ENCODE measurements around the gene CLIC6. TPM values are rescaled to one million over a fixed set of nuclear protein-coding genes. Genes with fewer than 3 reads are reported as not detected.
"Not testable (repeated sequence)": the region's sequence is repeated elsewhere in the genome, so short reads cannot be mapped to it uniquely, and the experiment has no call there.

Gene CLIC6
- total RNA-seq, 5 donors from 2014 or later (not counting 1 experiment from before 2014, with no cell fraction given): 0.10 to 0.98 (median 0.46) TPM

DNA sequence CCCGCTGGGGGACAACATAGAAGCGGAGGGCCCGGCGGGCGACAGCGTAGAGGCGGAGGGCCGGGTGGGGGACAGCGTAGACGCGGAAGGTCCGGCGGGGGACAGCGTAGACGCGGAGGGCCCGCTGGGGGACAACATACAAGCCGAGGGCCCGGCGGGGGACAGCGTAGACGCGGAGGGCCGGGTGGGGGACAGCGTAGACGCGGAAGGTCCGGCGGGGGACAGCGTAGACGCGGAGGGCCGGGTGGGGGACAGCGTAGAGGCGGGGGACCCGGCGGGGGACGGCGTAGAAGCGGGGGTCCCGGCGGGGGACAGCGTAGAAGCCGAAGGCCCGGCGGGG, 1.1 kb downstream of the CLIC6 start:
- DNase-seq; H3K4me1 ChIP-seq (ENCODE audit: control insufficient read depth in 1 of 2, extremely low read depth in 1 of 2, insufficient read depth in 2 of 2, low read length in 2 of 2); H3K27ac ChIP-seq (ENCODE audit: low read length); H3K36me3 Mint-ChIP-seq; CTCF ChIA-PET; POLR2A ChIA-PET; ATAC-seq (replicated peaks in 1 of 4); H3K27ac Mint-ChIP-seq; H3K36me3 ChIP-seq (ENCODE audit: control insufficient read depth in 2 of 2, extremely low read depth in 1 of 2, insufficient read depth in 1 of 2, low read length in 1 of 2); H3K9me3 ChIP-seq; H3K9me3 Mint-ChIP-seq: not testable (repeated sequence)
- peak overlapping the region; percentile 44 to 64 for H3K4me3 ChIP-seq (ENCODE audit: control insufficient read depth in 1 of 2, extremely low read depth in 1 of 2, low read length in 1 of 2)
- peak overlapping the region in 2 of 3 donors; percentile 43 to 73 for H3K4me3 Mint-ChIP-seq
- WGBS (ENCODE audit: insufficient coverage): under 1% methylated on average over 33 of the region's 46 CpGs
- H3K27me3 Mint-ChIP-seq: peaks cover 49 to 51% of the 10 kb centered on the region in 2 donors
- peaks cover 21 to 48% of the 10 kb centered on the region in 2 experiments for H3K27me3 ChIP-seq (replicated peaks in 1 of 2; ENCODE audit: control insufficient read depth in 2 of 2, extremely low read depth in 1 of 2, insufficient read depth in 2 of 2, low read length in 1 of 2)
- H3K4me1 Mint-ChIP-seq: peaks cover 13 to 16% (median 14%) of the 10 kb centered on the region in 3 donors

DNA sequence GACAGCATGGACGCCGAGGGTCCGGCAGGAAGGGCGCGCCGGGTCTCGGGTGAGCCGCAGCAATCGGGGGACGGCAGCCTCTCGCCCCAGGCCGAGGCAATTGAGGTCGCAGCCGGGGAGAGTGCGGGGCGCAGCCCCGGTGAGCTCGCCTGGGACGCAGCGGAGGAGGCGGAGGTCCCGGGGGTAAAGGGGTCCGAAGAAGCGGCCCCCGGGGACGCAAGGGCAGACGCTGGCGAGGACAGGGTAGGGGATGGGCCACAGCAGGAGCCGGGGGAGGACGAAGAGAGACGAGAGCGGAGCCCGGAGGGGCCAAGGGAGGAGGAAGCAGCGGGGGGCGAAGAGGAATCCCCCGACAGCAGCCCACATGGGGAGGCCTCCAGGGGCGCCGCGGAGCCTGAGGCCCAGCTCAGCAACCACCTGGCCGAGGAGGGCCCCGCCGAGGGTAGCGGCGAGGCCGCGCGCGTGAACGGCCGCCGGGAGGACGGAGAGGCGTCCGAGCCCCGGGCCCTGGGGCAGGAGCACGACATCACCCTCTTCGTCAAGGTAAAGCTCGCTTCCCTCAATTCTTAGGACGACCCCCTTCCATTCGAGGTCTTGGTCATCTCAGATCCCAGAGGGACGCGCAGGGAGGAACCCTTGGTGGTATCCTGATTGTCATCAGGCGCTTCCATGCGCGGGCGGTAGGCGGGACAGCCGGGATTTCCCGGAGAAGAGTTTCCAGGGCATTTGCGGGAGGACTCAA, 1.6 kb downstream of the CLIC6 start:
- ChIA-PET CTCF (no interaction called here), POLR2A (no interaction called here)
- H3K4me1 Mint-ChIP-seq: peaks cover 13 to 16% (median 14%) of the 10 kb centered on the region in 3 donors
- no peak overlapping the region for H3K27ac Mint-ChIP-seq
- ATAC-seq (replicated peaks in 1 of 4) (peak in 3 of 4 experiments; percentile 25 to 44 (median 26)), DNase-seq (peak in 1 of 35 experiments; percentile 3)
- peak overlapping the region; percentile 49 to 73 (median 49) for H3K4me3 Mint-ChIP-seq
- Histone ChIP-seq H3K27me3 (replicated peaks in 1 of 2; ENCODE audit: control insufficient read depth in 2 of 2, extremely low read depth in 1 of 2, insufficient read depth in 2 of 2, low read length in 1 of 2) (peaks cover 21 to 50% of the 10 kb centered on the region in 2 experiments), H3K4me1 (ENCODE audit: control insufficient read depth in 1 of 2, extremely low read depth in 1 of 2, insufficient read depth in 2 of 2, low read length in 2 of 2) (peaks cover 5 to 8% of the 10 kb centered on the region in 2 experiments), H3K4me3 (ENCODE audit: control insufficient read depth in 1 of 2, extremely low read depth in 1 of 2, low read length in 1 of 2) (peak overlapping the region; percentile 44 to 64), H3K27ac (ENCODE audit: low read length) (no peak overlapping the region), H3K9me3 (no peaks in the 10 kb centered on the region), H3K36me3 (ENCODE audit: control insufficient read depth in 2 of 2, extremely low read depth in 1 of 2, insufficient read depth in 1 of 2, low read length in 1 of 2) (no peaks in the 10 kb centered on the region)
- peaks cover 53 to 54% of the 10 kb centered on the region in 2 donors for H3K27me3 Mint-ChIP-seq
- 6% methylated on average over 67 of the region's 70 CpGs for WGBS (ENCODE audit: insufficient coverage)
- H3K36me3 Mint-ChIP-seq: no peaks in the 10 kb centered on the region
- H3K9me3 Mint-ChIP-seq: no peaks in the 10 kb centered on the region

DNA sequence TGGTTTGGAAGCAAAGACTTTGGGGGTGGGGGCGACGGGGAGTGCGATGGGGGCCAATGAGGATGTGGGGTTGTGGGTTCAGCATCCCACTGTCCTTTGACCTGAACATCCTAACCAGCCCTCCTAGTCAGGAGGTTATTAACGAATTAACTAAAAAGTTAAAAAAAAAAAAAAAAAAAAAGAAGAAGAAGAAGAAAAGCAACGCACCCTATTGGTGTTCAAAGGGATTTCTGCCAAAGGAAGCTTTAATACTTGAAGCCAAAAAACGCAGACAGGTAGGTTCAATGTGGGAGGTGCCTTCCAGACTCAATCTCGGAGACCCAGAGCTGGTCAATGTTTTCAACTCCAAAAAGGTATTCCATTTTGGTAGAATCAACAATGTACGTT, 2.2 kb downstream of the CLIC6 start:
- Mint-ChIP-seq H3K27me3 (peaks cover 51 to 56% of the 10 kb centered on the region in 2 donors), H3K4me3 (peak overlapping the region in 2 of 3 donors; percentile 49 to 73), H3K36me3 (no peaks in the 10 kb centered on the region), H3K27ac (peak overlapping the region in 1 of 2 donors; percentile 61), H3K9me3 (no peaks in the 10 kb centered on the region), H3K4me1 (peaks cover 13 to 16% (median 14%) of the 10 kb centered on the region in 3 donors)
- Histone ChIP-seq H3K27me3 (replicated peaks in 1 of 2; ENCODE audit: control insufficient read depth in 2 of 2, extremely low read depth in 1 of 2, insufficient read depth in 2 of 2, low read length in 1 of 2) (peaks cover 21 to 53% of the 10 kb centered on the region in 2 experiments), H3K4me1 (ENCODE audit: control insufficient read depth in 1 of 2, extremely low read depth in 1 of 2, insufficient read depth in 2 of 2, low read length in 2 of 2) (peaks cover 5 to 8% of the 10 kb centered on the region in 2 experiments), H3K36me3 (ENCODE audit: control insufficient read depth in 2 of 2, extremely low read depth in 1 of 2, insufficient read depth in 1 of 2, low read length in 1 of 2) (no peaks in the 10 kb centered on the region), H3K9me3 (no peaks in the 10 kb centered on the region), H3K4me3 (ENCODE audit: control insufficient read depth in 1 of 2, extremely low read depth in 1 of 2, low read length in 1 of 2) (peak overlapping the region in 1 of 2 donors; percentile 64), H3K27ac (ENCODE audit: low read length) (no peak overlapping the region)
- DNase-seq (no peak), ATAC-seq (replicated peaks in 1 of 4) (no peak)
- ChIA-PET POLR2A (interaction anchor here in 1 of 2 donors (0.6 kb wide), 1 partner anchor 735 kb away, joined by 4 read pairs; no protein-coding TSS in a partner anchor), CTCF (no interaction called here)
- 0% methylated on average over 1 of the region's 8 CpGs for WGBS (ENCODE audit: insufficient coverage)

- Mint-ChIP-seq H3K4me3 (peak overlapping the region in 2 of 3 donors; percentile 18 to 73), H3K27me3 (peaks cover 52 to 60% of the 10 kb centered on the region in 2 donors), H3K36me3 (no peaks in the 10 kb centered on the region), H3K9me3 (no peaks in the 10 kb centered on the region), H3K27ac (no peak overlapping the region), H3K4me1 (peaks cover 13 to 16% (median 14%) of the 10 kb centered on the region in 3 donors)
- Histone ChIP-seq H3K36me3 (ENCODE audit: control insufficient read depth in 2 of 2, extremely low read depth in 1 of 2, insufficient read depth in 1 of 2, low read length in 1 of 2) (no peaks in the 10 kb centered on the region), H3K4me3 (ENCODE audit: control insufficient read depth in 1 of 2, extremely low read depth in 1 of 2, low read length in 1 of 2) (no peak overlapping the region), H3K27ac (ENCODE audit: low read length) (no peak overlapping the region), H3K4me1 (ENCODE audit: control insufficient read depth in 1 of 2, extremely low read depth in 1 of 2, insufficient read depth in 2 of 2, low read length in 2 of 2) (peaks cover 5 to 8% of the 10 kb centered on the region in 2 experiments), H3K27me3 (replicated peaks in 1 of 2; ENCODE audit: control insufficient read depth in 2 of 2, extremely low read depth in 1 of 2, insufficient read depth in 2 of 2, low read length in 1 of 2) (peaks cover 21 to 53% of the 10 kb centered on the region in 2 experiments), H3K9me3 (no peaks in the 10 kb centered on the region)
- CTCF ChIA-PET: no interaction called here
- DNase-seq: no peak
- 71% methylated on average over 1 of the region's 1 CpG for WGBS (ENCODE audit: insufficient coverage)
- no peak for ATAC-seq (replicated peaks in 1 of 4)
- POLR2A ChIA-PET: interaction anchor here in 1 of 2 donors (0.6 kb wide), 1 partner anchor 734 kb away, joined by 4 read pairs; no protein-coding TSS in a partner anchor
Measured at GRCh38 chr21:34671462-34671861, 2.7 kb downstream of the CLIC6 start.

DNA sequence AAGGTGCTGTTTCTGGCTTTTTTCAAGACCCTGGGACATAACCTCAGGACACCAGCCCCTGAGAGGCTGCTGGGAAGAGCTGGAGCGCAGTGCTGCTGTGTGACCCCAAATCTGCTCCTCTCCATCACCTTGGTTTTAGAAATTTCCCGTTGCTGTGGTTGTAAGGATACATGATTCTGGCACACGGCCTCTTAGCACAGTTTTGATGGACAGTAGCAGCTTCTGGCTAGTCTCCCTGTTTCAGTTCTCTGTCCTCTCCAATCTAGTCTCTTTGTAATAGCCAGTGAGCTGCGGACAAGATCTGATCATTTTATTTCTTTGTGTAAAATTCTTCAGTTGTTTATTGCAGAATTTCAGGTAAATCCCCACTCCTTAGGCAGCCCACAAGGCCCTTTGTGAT, 3.1 kb downstream of the CLIC6 start:
- Mint-ChIP-seq H3K36me3 (no peaks in the 10 kb centered on the region), H3K27me3 (peaks cover 53 to 64% of the 10 kb centered on the region in 2 donors), H3K4me1 (peaks cover 13 to 16% (median 14%) of the 10 kb centered on the region in 3 donors), H3K4me3 (no peak overlapping the region), H3K9me3 (no peaks in the 10 kb centered on the region), H3K27ac (no peak overlapping the region)
- H3K4me1 ChIP-seq (ENCODE audit: control insufficient read depth in 1 of 2, extremely low read depth in 1 of 2, insufficient read depth in 2 of 2, low read length in 2 of 2): peaks cover 5 to 8% of the 10 kb centered on the region in 2 experiments
- no CpG with 5 or more reads among the region's 4 CpGs for WGBS (ENCODE audit: insufficient coverage)
- ChIA-PET POLR2A (no interaction called here), CTCF (no interaction called here)
- H3K27me3 ChIP-seq (replicated peaks in 1 of 2; ENCODE audit: control insufficient read depth in 2 of 2, extremely low read depth in 1 of 2, insufficient read depth in 2 of 2, low read length in 1 of 2): peaks cover 21 to 53% of the 10 kb centered on the region in 2 experiments
- DNase-seq (no peak), ATAC-seq (replicated peaks in 1 of 4) (no peak)
- H3K4me3 ChIP-seq (ENCODE audit: control insufficient read depth in 1 of 2, extremely low read depth in 1 of 2, low read length in 1 of 2): no peak overlapping the region
- no peaks in the 10 kb centered on the region for H3K36me3 ChIP-seq (ENCODE audit: control insufficient read depth in 2 of 2, extremely low read depth in 1 of 2, insufficient read depth in 1 of 2, low read length in 1 of 2)
- no peaks in the 10 kb centered on the region for H3K9me3 ChIP-seq
- no peak overlapping the region for H3K27ac ChIP-seq (ENCODE audit: low read length)

DNA sequence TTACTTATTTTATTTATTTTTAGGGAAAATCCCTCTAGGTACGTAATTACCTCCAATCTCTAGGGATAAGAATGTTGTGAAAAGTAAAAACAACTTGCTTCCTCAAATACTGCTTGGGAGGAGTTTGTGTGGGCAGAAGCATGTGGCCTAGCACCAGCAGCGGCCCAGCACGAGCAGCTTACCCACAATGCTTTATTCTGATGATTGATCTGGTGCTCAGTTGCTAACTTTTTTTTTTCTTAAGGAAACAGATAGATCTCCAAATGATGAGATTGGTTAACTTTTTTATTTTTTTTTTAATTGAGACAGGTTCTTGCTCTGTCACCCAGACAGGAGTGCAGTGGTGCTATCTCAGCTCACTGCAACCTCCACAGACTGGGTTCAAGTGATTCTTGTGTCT, 4.2 kb downstream of the CLIC6 start:
- Mint-ChIP-seq H3K27me3 (peaks cover 57 to 61% of the 10 kb centered on the region in 2 donors), H3K36me3 (no peaks in the 10 kb centered on the region), H3K27ac (no peak overlapping the region), H3K4me3 (no peak overlapping the region), H3K4me1 (peaks cover 13 to 16% (median 14%) of the 10 kb centered on the region in 3 donors), H3K9me3 (no peaks in the 10 kb centered on the region)
- no peak overlapping the region for H3K27ac ChIP-seq (ENCODE audit: low read length)
- no peak overlapping the region for H3K4me3 ChIP-seq (ENCODE audit: control insufficient read depth in 1 of 2, extremely low read depth in 1 of 2, low read length in 1 of 2)
- H3K4me1 ChIP-seq (ENCODE audit: control insufficient read depth in 1 of 2, extremely low read depth in 1 of 2, insufficient read depth in 2 of 2, low read length in 2 of 2): peaks cover 5 to 8% of the 10 kb centered on the region in 2 experiments
- ChIA-PET POLR2A (no interaction called here), CTCF (no interaction called here)
- ATAC-seq (replicated peaks in 1 of 4) (no peak), DNase-seq (no peak)
- peaks cover 14 to 48% of the 10 kb centered on the region in 2 experiments for H3K27me3 ChIP-seq (replicated peaks in 1 of 2; ENCODE audit: control insufficient read depth in 2 of 2, extremely low read depth in 1 of 2, insufficient read depth in 2 of 2, low read length in 1 of 2)
- no peaks in the 10 kb centered on the region for H3K36me3 ChIP-seq (ENCODE audit: control insufficient read depth in 2 of 2, extremely low read depth in 1 of 2, insufficient read depth in 1 of 2, low read length in 1 of 2)
- WGBS (ENCODE audit: insufficient coverage): no CpG with 5 or more reads among the region's 3 CpGs
- no peaks in the 10 kb centered on the region for H3K9me3 ChIP-seq
